Fibroblast of skin of left biceps (primary cell): Measurements from ENCODE around the gene AOPEP.
"Not testable (repeated sequence)": the region's sequence is repeated elsewhere in the genome, so short reads cannot be mapped to it uniquely, and the experiment has no call there.

Source experiments
- DNase-seq, 2 experiments: peaks; one replicate each; pipeline ENCODE4 v3.0.0-alpha.2; 2013; ENCODE audit warnings: low read depth in 2 of 2

Gene AOPEP

GRCh38 chr9:95017661-95018060 is 291.2 kb downstream of the AOPEP start:
- DNase-seq, result no peak

GRCh38 chr9:95018099-95018936 is 291.8 kb downstream of the AOPEP start:
- DNase-seq, result peak; percentile 42 to 47

DNA sequence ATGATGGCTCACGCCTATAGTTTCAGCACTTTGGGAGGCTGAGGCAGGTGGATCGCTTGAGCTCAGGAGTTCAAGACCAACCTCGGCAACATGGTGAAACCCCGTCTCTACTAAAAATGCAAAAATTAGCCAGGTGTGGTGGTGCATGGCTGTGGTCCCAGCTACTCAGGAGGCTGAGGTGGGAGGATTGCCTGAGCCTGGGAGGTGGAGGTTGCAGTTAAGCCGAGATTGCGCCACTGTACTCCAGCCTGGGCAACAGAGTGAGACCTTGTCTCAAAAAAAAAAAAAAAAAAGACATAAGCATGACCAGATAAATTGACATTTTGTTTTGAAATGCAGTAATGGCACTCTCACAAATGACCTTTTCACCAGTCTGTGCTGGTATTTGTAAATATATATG is 294.1 kb downstream of the AOPEP start:
- DNase-seq, result not testable (repeated sequence)

- no peak for DNase-seq
These were observed 294.8 kb downstream of the AOPEP start for GRCh38 chr9:95021166-95021886.

GRCh38 chr9:95022657-95023056 is 296.2 kb downstream of the AOPEP start:
- DNase-seq, result no peak

DNA sequence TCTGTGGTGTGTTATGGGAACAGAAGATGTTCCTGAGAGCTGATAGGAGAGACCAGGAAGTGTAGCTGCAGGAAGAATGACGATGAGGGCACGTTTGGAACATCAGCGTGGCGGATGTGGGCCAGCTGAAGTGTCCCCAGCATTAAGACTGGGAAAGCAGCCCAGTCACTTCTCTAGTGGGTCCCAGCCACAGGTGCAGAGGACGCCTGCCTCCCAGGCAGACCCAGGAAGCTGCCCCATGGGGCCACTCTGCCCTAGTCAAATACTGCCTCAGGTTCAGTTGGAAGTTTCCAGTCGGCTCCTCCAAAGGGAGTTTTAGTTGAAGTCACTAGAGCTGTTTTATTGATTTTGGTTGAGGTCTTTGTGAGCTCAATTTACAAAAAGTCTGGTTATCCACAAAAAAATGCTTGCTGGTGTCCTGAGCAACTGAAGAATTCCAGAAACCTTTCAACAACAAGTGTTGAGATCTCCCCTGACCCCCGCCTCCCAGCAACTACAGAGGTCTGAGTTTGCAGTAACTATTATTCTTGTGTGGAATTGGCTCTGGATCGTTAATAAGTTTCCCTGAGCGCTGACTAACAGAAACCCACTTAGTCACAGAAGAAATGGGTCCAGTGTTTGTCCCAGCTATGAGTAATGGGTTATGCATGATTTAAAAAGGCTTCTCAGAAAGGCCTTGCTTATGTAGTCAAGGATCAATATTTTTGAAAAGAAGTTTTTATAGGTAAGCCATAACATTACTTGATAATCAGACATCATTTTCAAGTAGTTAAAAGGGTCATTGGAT is 296.9 kb downstream of the AOPEP start:
- peak; percentile 66 for DNase-seq

DNA sequence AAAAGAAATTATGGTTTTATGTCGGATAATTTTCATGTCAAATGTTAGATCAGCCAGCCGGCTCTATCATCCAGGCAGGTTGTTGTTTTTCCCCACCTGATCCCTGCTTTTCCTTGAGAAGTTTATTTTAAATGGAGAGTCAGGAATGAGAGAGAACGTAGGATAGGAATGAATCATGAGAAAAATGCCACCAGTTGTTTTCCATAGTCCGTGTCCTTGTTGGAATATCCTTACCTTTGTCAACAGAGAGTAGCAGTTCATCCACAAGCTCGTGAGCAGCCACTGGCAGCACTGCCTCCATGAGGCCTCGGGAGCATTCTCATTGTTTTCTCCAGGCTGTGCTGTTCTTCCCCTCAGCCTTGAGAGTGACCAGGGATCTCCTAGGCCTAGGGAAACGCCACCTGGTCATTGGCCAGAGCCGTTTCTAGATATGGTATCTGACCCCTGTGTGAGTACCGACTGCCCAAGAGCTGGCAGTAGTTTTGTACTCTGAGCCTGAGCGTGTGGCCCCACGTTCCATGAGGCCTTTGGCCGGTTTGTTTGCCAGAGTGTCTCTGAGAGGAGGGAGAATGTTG is 297.7 kb downstream of the AOPEP start:
- DNase-seq, result no peak

GRCh38 chr9:95025213-95026147 is 299.0 kb downstream of the AOPEP start:
- DNase-seq, result peak; percentile 69 to 77

DNA sequence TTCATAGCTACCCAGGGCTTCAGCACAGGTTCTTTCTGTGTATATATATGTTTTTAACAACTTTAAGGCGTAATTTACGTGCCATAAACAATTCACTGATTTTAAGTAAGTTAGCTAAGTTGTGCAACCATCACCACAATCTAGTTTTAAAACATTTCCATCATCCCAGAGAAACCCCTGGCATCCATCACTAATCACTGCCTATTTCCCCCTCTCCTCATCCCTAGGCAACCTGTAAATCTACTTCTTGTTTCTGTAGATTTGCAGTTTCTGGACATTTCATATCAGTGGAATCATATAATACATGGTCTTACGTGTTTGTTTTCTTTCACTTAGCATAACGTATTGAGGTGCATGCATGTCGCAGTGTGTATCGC is 299.6 kb downstream of the AOPEP start:
- DNase-seq, result no peak

- DNase-seq, result no peak
These were observed 301.7 kb downstream of the AOPEP start for GRCh38 chr9:95027914-95028852.

- no peak for DNase-seq
These were observed 302.3 kb downstream of the AOPEP start for GRCh38 chr9:95028853-95029219.

DNA sequence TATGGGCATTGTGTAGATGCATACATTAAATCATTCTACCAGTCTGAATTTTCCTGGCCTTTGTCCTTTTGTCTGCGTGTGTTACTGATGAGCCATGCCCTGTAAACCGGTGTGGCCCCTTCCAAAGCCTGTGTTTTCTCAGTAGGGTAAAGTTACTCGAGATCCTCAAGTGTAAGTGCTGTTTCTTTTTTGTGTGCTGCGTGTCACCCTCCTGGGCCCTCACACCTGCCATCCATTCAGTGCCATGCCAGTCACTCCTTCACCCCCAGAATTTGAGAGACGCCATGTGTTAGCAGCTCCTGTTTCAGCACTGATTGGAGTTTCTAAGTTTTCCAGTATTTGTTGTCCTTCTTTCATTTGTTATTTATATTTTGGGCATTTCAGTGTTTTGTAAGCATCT is 302.8 kb downstream of the AOPEP start:
- no peak for DNase-seq

DNA sequence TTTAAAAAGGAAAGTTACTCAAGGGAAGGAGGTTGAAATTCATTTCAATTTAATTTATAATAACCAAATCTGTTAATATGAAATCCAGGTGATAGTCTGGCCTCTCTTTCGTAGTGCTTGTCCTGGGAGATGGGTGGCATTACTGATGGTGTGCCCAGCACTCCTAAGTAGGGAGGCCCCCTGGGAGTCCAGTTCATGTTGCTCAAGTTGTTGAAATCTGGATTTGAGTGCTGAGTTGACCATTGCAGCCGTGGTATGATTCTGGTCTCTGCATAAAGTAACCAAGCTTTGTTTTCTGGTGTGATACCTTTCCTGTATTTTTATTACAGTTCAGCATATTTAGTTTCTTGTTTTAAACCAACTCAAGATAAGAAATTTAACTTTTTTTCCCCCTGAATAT is 303.2 kb downstream of the AOPEP start:
- DNase-seq, result no peak

GRCh38 chr9:95030344-95030743 is 303.8 kb downstream of the AOPEP start:
- DNase-seq, result no peak

- no peak for DNase-seq
These were observed 304.6 kb downstream of the AOPEP start for GRCh38 chr9:95030920-95031642.

GRCh38 chr9:95031711-95032461 is 305.4 kb downstream of the AOPEP start:
- no peak for DNase-seq

DNA sequence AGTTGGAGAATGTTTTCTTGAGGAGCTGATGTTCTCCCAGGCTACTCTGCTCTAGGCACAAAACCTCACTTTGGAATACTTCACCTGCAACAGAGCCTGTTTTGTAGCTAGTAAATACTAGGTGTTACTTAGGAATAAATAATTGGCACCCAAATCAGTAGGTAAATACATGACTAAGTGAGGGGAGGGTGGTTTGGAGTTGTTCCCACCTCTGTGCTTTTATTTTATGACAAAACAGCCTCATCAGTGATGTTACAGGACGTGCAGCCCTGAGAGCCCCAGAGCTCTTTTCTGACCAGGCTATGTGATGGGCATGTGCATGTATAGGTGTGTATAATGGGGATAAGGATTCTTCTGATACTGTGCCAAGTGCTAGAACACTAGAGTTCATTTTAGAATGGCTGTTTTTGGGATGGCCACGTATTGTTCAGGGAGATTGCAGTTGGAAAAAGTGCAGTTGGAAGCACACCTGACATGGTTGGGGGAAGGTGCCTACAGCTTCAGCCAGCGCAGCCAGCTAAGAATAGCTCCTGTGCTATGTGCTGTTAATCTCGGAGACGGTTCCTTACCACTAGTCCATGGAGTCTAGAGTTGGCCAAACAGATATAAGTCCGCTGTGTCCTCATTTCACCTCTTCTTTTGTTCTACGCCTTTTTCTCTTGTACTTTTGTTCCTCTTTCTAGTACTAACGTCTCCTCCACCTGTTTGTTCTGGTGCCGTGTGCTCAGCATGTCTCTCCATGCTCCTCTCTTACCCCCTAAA is 306.3 kb downstream of the AOPEP start:
- DNase-seq, result no peak

DNA sequence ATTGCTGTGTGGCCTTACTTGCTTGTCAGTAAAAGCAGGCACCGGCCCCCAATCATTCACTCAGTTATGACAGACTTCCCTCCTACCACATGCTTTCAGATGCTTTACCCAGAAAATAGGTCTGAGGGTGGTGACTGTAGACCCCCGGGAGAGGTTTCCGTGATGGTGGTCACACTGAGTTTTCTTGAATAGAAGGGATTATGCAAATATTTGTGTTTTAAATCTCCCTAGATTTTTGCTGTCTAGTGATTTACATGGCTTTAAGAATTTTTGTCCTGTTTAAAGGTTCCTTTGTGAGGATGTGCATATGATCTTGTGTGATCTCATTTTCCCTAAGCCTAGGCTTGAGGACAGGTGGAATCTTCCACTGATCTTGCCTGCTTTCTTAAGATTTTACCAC is 309.3 kb downstream of the AOPEP start:
- DNase-seq, result no peak
